Spleen (tissue), 11 donors: ENCODE measurements around the gene HDAC4. TPM values are rescaled to one million over a fixed set of nuclear protein-coding genes. Genes with fewer than 3 reads are reported as not detected.

Source experiments
- DNase-seq: peaks from one replicate; pipeline ENCODE4 v3.0.0-alpha.2; 2020
- H3K27ac ChIP-seq, 8 donors: fragments of 200-600 bp; sonication (generic) in 7 of 8; 1 replicate in 4 of 8; 2 replicates in 4 of 8; pipeline versions ENCODE4 v1.5.0 to v1.8.0; 2016 to 2021; ENCODE audit warnings: inconsistent platforms in 4 of 8, mild to moderate bottlenecking in 4 of 8, moderate library complexity in 1 of 8
- H3K27me3 ChIP-seq, 7 donors: fragments of 200-600 bp; sonication (generic) in 6 of 7; replicated peaks in 1 of 7; 1 replicate in 4 of 7; 2 replicates in 3 of 7; pipeline versions ENCODE4 v1.5.0 to v1.8.0; 2016 to 2021; ENCODE audit warnings: inconsistent platforms in 3 of 7, mild to moderate bottlenecking in 1 of 7
- H3K36me3 ChIP-seq, 6 donors: fragments of 200-600 bp; sonication (generic) in 5 of 6; 1 replicate in 4 of 6; 2 replicates in 2 of 6; pipeline versions ENCODE4 v1.5.0 to v1.8.0; 2016 to 2021; ENCODE audit warnings: inconsistent platforms in 2 of 6
- H3K4me1 ChIP-seq, 6 donors: fragments of 200-600 bp; sonication (generic) in 5 of 6; 1 replicate in 3 of 6; 2 replicates in 3 of 6; pipeline versions ENCODE4 v1.5.0 to v1.8.0; 2016 to 2021; ENCODE audit warnings: inconsistent platforms in 3 of 6
- H3K4me3 ChIP-seq, 8 donors: fragments of 200-600 bp; sonication (generic) in 7 of 8; 1 replicate in 4 of 8; 2 replicates in 4 of 8; pipeline versions ENCODE4 v1.5.0 to v1.8.0; 2016 to 2021; ENCODE audit warnings: inconsistent platforms in 4 of 8, mild to moderate bottlenecking in 4 of 8, moderate library complexity in 2 of 8
- H3K9me3 ChIP-seq, 8 donors: fragments of 200-600 bp; sonication (generic) in 7 of 8; 1 replicate in 4 of 8; 2 replicates in 4 of 8; pipeline versions ENCODE4 v1.5.0 to v1.8.0; 2016 to 2021; ENCODE audit warnings: inconsistent platforms in 4 of 8
- CTCF ChIP-seq, 11 experiments: fragments of 200-600 bp in 7 of 11; fragments of 450-650 bp in 4 of 11; sonication (generic) in 4 of 11; IDR thresholded peaks in 8 of 11; conservative IDR thresholded peaks in 3 of 11; 1 replicate in 7 of 11; 2 replicates in 4 of 11; pipeline versions ENCODE4 v1.4.0 to v1.8.0; 2016 to 2021; ENCODE audit warnings: antibody characterized with exemption in 11 of 11, inconsistent platforms in 4 of 11, mild to moderate bottlenecking in 1 of 11
- POLR2A ChIP-seq, 3 donors: fragments of 450-650 bp; IDR thresholded peaks; one replicate each; pipeline ENCODE4 v1.5.1; 2017; ENCODE audit warnings: antibody characterized with exemption in 3 of 3, mild to moderate bottlenecking in 1 of 3
- POLR2AphosphoS5 ChIP-seq, 3 donors: sonication (generic); formaldehyde crosslinking; IDR thresholded peaks; one replicate each; pipeline ENCODE4 v1.5.1; 2017; ENCODE audit warnings: antibody characterized with exemption in 3 of 3
- WGBS, 5 donors: extraction: QIAGEN DNeasy Blood & Tissue Kit in 3 of 5; methylation state at CpG; one replicate each; pipeline versions ENCODE4 v1.1.5 to v1.1.7; 2013 to 2018; 5-methylcytosine and 5-hydroxymethylcytosine counted together
- intact Hi-C: fragments of 100-400 bp; cut with DNase I; formaldehyde crosslinking; loops from one replicate; pipeline ENCODE4 v1.15.0; 2023; ENCODE audit warnings: low total_unique reads
- polyA plus RNA-seq, 3 donors: library from polyadenylated mRNA; stranded (reverse); fragments of 200-250 nt; gene quantifications; one replicate each; pipeline ENCODE4 v1.2.1, GENCODE V29; 2013
- total RNA-seq, 7 donors: library from RNA; depleted of rRNA in 3 of 7; stranded (reverse); fragments of >200 nt in 3 of 7; fragmentation: NEBNext Ultra II Directional in 4 of 7; extraction: Animal tissue kit (Norgen Biotek cat#: 25700) in 4 of 7; gene quantifications; one replicate each; pipeline versions ENCODE4 v1.1.0 to v1.2.1, GENCODE V29; 2016 to 2021
- donor health status: healthy with polysubstance abuse.
- donor health status: DM: no; HTN: no; CAD: no; lungs with moderate emphysema.
- donor health status: DM: no; HTN: no; CAD: no.
- donor health status: Bipolar disorder and iron deficiency.
- donor health status: healthy.
- donor health status: DM: no; HTN: no; CAD: no.
- donor health status: DM: yes; HTN: yes; CAD: no.

The HDAC4 gene
- total and polyA plus RNA-seq, 10 donors = 3.2 to 122 (median 69.5) TPM

DNA sequence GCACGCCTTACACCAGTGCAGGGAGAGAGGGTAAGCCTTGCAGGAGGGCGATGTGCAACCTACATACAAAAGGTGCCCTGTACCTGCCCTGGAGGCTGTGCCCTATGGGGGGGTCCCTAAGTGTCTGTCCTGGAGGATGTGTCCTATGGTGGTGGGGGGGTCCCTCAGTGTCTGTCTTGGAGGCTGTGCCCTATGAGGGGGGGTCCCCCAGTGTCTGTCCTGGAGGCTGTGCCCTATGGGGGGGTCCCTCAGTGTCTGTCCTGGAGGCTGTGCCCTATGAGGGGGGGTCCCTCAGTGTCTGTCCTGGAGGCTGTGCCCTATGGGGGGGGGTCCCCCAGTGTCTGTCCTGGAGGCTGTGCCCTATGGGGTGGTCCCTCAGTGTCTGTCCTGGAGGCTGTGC is 216.6 kb downstream of the HDAC4 start:
- Histone ChIP-seq H3K9me3 (peaks cover 0 to 11% (median 8%) of the 10 kb centered on the region in 8 donors), H3K4me3 (no peak overlapping the region), H3K36me3 (peaks cover 6 to 96% (median 51%) of the 10 kb centered on the region in 6 donors), H3K27me3 (no peaks in the 10 kb centered on the region), H3K4me1 (no peaks in the 10 kb centered on the region), H3K27ac (no peak overlapping the region)
- TF ChIP-seq POLR2AphosphoS5 (IDR thresholded peaks at IDR 0.05) (no peak), POLR2A (IDR thresholded peaks at IDR 0.05) (no peak), CTCF (IDR thresholded peaks at IDR 0.05 in 8 of 11, conservative IDR thresholded peaks at IDR 0.05 in 3 of 11) (no peak)
- DNase-seq = peak; percentile 41
- 98 to 100% (median 100%) methylated on average over 2 of the region's 2 CpGs for WGBS, 5 donors
- intact Hi-C loops = no loop called here

DNA sequence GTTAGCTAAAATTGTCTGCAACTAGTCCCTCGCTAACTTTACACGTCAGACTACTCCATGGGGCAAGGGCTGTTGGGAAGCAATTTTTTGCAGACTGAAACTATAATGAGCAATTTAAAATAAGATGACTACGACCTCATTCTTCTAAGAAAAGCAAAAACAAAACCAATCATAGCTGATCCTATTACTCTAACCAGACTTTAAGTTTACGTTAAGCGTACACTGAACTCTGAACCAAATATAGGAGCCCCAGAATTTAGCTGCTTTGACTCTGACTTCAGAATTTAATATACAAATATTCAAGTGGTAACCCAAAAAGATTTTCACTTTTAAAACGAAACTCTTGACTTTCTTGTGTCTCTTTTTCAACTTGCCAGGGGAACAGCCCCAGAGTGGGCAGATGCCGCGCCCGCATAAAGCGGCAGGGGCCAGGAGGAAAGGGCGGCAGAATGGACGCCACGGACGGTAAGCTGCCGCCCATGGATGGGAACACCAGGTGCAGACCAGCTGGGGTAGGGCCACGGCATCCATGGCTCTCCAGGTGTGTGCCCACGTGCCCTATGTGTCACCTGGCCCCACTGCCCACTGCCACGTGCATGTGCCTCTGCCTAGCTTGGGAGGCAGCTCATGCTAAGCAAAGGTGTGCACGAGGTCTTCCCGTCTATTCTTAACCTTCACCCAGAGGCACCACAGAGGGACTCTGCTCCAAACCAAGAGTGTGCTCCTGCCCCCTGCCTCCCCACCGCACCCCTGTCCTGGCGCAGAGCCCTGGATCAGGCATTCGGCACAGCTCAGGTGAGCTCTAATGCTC is 217.6 kb downstream of the HDAC4 start:
- Histone ChIP-seq H3K27ac (no peak overlapping the region), H3K4me1 (no peaks in the 10 kb centered on the region), H3K4me3 (no peak overlapping the region), H3K27me3 (no peaks in the 10 kb centered on the region), H3K36me3 (peaks cover 0 to 96% (median 49%) of the 10 kb centered on the region in 6 donors), H3K9me3 (peaks cover 0 to under 1% (median 0%) of the 10 kb centered on the region in 8 donors)
- peak; percentile 63 for DNase-seq
- intact Hi-C loops = no loop called here
- WGBS, 5 donors = 90 to 94% (median 93%) methylated on average over 21 to 23 of the region's 23 CpGs
- TF ChIP-seq POLR2A (IDR thresholded peaks at IDR 0.05) (no peak), POLR2AphosphoS5 (IDR thresholded peaks at IDR 0.05) (peak in 1 of 3 donors; percentile 27), CTCF (IDR thresholded peaks at IDR 0.05 in 8 of 11, conservative IDR thresholded peaks at IDR 0.05 in 3 of 11) (no peak)

DNA sequence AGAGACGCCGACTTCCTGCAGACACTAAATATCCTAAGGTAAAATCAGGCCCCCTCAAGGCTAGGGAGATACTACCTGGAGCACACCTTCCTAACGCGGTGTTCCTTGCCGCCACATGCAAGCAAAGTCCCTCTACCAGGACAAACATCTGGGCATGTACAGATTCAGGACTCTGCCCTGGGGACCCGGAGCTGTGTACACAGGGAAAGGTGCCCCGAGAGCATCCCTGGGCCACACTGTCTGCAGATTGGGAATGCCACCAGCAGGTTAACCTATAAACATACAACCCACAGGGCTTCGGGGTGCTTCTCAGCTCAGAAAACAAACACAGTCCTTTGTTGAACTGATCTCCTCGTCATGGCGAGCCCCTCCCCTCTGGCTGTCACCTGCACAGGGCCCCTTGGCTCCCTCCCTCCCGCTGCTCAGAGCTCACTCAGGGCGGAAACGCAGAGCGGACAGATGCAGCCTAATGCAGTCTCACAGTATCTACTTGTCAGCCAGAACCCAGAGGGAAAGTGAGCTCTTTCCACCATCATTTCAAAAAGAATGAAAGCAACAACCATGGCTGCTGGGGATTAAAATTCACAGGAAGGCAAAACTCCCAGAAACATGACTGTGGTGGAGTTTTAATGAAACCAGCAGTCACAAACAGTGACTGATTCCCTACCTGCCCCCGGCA is 218.8 kb downstream of the HDAC4 start:
- Histone ChIP-seq H3K4me1 (no peaks in the 10 kb centered on the region), H3K27ac (no peak overlapping the region), H3K9me3 (peaks cover 0 to 9% (median 1%) of the 10 kb centered on the region in 8 donors), H3K27me3 (no peaks in the 10 kb centered on the region), H3K36me3 (peaks cover 0 to 96% (median 45%) of the 10 kb centered on the region in 6 donors), H3K4me3 (no peak overlapping the region)
- intact Hi-C loops = no loop called here
- TF ChIP-seq POLR2A (IDR thresholded peaks at IDR 0.05) = no peak
- no peak for TF ChIP-seq CTCF (IDR thresholded peaks at IDR 0.05 in 8 of 11, conservative IDR thresholded peaks at IDR 0.05 in 3 of 11)
- TF ChIP-seq POLR2AphosphoS5 (IDR thresholded peaks at IDR 0.05) = no peak
- WGBS, 5 donors = 91 to 94% (median 93%) methylated on average over 15 of the region's 15 CpGs
- DNase-seq = no peak
